Measurements from ENCODE around the gene PGGT1B. TPM values are rescaled to one million over a fixed set of nuclear protein-coding genes. Genes with fewer than 3 reads are reported as not detected.

PGGT1B gene
- total and polyA plus RNA-seq, 2 of the 8 experiments (the other 6 are each of a cell fraction or from before 2014, with no cell fraction given): 1.9 to 43.1 TPM

- H2BK5ac ChIP-seq (ENCODE audit: low read depth, low read length): no peak overlapping the region
- no peak overlapping the region for H3K18ac ChIP-seq (ENCODE audit: extremely low read depth, low read length)
- H3K36me3 ChIP-seq (ENCODE audit: control insufficient read depth in 2 of 4, insufficient read depth in 4 of 4, low read length in 3 of 4): no peaks in the 10 kb centered on the region
- FAIRE-seq: no peak
- no peaks in the 10 kb centered on the region for H3K79me2 ChIP-seq (ENCODE audit: control insufficient read depth in 1 of 2, insufficient read depth in 2 of 2, low read length in 2 of 2)
- H3K79me1 ChIP-seq (ENCODE audit: low read depth, low read length): no peaks in the 10 kb centered on the region
- no peak for DNase-seq (ENCODE audit: low read depth in 1 of 2, low spot score in 2 of 2)
- H4K5ac ChIP-seq (ENCODE audit: insufficient read length, low read depth, low read length): no peak overlapping the region
- H3K4me1 ChIP-seq (replicated peaks in 1 of 4; ENCODE audit: control insufficient read depth in 3 of 4, insufficient read depth in 4 of 4, low read length in 3 of 4): peaks cover 0 to 3% (median 0%) of the 10 kb centered on the region in 4 experiments; a peak in 2 of 7 replicates
- H3K27ac ChIP-seq (ENCODE audit: low read depth, low read length): no peak overlapping the region
- H2BK12ac ChIP-seq (ENCODE audit: low read depth, low read length): no peak overlapping the region
- no peak overlapping the region for H2AFZ ChIP-seq (ENCODE audit: low read length)
- no peak overlapping the region for H2BK120ac ChIP-seq (replicated peaks; ENCODE audit: low read depth, low read length)
- no peak overlapping the region for H4K91ac ChIP-seq (replicated peaks; ENCODE audit: insufficient read length, low read length)
- H3K14ac ChIP-seq (ENCODE audit: insufficient read length): no peak overlapping the region
- WGBS, 2 experiments (ENCODE audit: extremely low coverage in 1 of 2, insufficient coverage in 1 of 2, insufficient read length in 1 of 2, insufficient replicate concordance in 2 of 2, low coverage in 1 of 2, low lambda C conversion rate in 2 of 2, missing lambda C conversion rate in 1 of 2): 88% methylated on average over 1 of the region's 1 CpG; no CpG with 5 or more reads in 1 of the 2 experiments
- H2BK15ac ChIP-seq (ENCODE audit: low read length): no peak overlapping the region
- no peaks in the 10 kb centered on the region for H3K23me2 ChIP-seq (ENCODE audit: low read depth, low read length)
- H3K56ac ChIP-seq (replicated peaks; ENCODE audit: insufficient read length, low read depth, low read length): no peak overlapping the region
- no peak overlapping the region for H3K23ac ChIP-seq (ENCODE audit: insufficient read length)
- no peaks in the 10 kb centered on the region for H4K20me1 ChIP-seq (replicated peaks in 1 of 2; ENCODE audit: control insufficient read depth in 1 of 2, insufficient read depth in 2 of 2, low read length in 2 of 2)
- no peak overlapping the region for H3K9ac ChIP-seq (replicated peaks in 1 of 4; ENCODE audit: extremely low read depth in 1 of 4, low read depth in 3 of 4, low read length in 3 of 4)
- H3K27me3 ChIP-seq (replicated peaks in 1 of 4; ENCODE audit: control insufficient read depth in 3 of 4, extremely low read depth in 1 of 4, insufficient read depth in 3 of 4, low read length in 3 of 4): no peaks in the 10 kb centered on the region
- no peak overlapping the region for H4K8ac ChIP-seq (ENCODE audit: extremely low read depth, insufficient read depth, low read length)
- ChIA-PET CTCF (ENCODE audit: partially characterized antibody) (interaction anchor here (1.1 kb wide), 1 partner anchor 13 kb away, joined by 3 read pairs; no protein-coding TSS in a partner anchor), POLR2A (ENCODE audit: partially characterized antibody) (no interaction called here)
- H3K4ac ChIP-seq (replicated peaks; ENCODE audit: insufficient read length, low read depth, low read length): no peak overlapping the region
- no peak for TF ChIP-seq GABPA (IDR thresholded peaks at IDR 0.05; ENCODE audit: borderline replicate concordance, insufficient read depth, low read length)
- TF ChIP-seq JUND (IDR thresholded peaks at IDR 0.05; ENCODE audit: low read length): no peak
- no peak for TF ChIP-seq PHF8 (conservative IDR thresholded peaks at IDR 0.05; ENCODE audit: low read depth, low read length)
- no peak for TF ChIP-seq SIN3A (conservative IDR thresholded peaks at IDR 0.05 in 1 of 2, IDR thresholded peaks at IDR 0.05 in 1 of 2; ENCODE audit: low read depth in 1 of 2, low read length in 2 of 2)
- TF ChIP-seq ATF2 (IDR thresholded peaks at IDR 0.05; ENCODE audit: low read length): no peak
- TF ChIP-seq SUZ12 (IDR thresholded peaks at IDR 0.05; ENCODE audit: low read length): no peak
- TF ChIP-seq CBX5 (IDR thresholded peaks at IDR 0.05; ENCODE audit: low read depth, low read length): no peak
- H3K9me3 ChIP-seq (ENCODE audit: insufficient read depth in 2 of 2, low read depth in 1 of 2, low read length in 1 of 2): no peaks in the 10 kb centered on the region
- no peak overlapping the region for H2BK20ac ChIP-seq (ENCODE audit: low read length)
- no peak overlapping the region for H2AK5ac ChIP-seq (ENCODE audit: low read depth, low read length)
- H3K4me2 ChIP-seq (ENCODE audit: insufficient read depth in 1 of 2, low read depth in 2 of 2, low read length in 2 of 2): no peak overlapping the region
- no peak overlapping the region for H3K4me3 ChIP-seq (ENCODE audit: extremely low read depth in 1 of 4, insufficient read depth in 2 of 4, low read depth in 3 of 4, low read length in 4 of 4)
These were observed 70.6 kb downstream of the PGGT1B start for GRCh38 chr5:115192098-115192497.

Measured in H1 (cell line).